HUES6 (cell line): ENCODE data around the gene GNB1L.

ENCODE experiments used
- H3K27ac ChIP-seq: 2 replicates; pipeline ENCODE4 v1.7.0; 2013; ENCODE audit warnings: low read depth, mild to moderate bottlenecking, low read length, inconsistent platforms
- H3K27me3 ChIP-seq: 2 replicates; pipeline ENCODE4 v1.6.1; 2013; ENCODE audit warnings: low read length; ENCODE audit not compliant: control insufficient read depth, insufficient read depth
- H3K36me3 ChIP-seq: 2 replicates; pipeline ENCODE4 v1.6.1; 2013; ENCODE audit warnings: low read length; ENCODE audit not compliant: control insufficient read depth, insufficient read depth
- H3K4me1 ChIP-seq: 2 replicates; pipeline ENCODE4 v1.6.1; 2013; ENCODE audit warnings: low read length; ENCODE audit not compliant: control insufficient read depth, insufficient read depth
- H3K4me3 ChIP-seq: 2 replicates; pipeline ENCODE4 v1.5.1; 2013; ENCODE audit warnings: low read depth, low read length
- H3K9ac ChIP-seq: one replicate; pipeline ENCODE4 v1.6.1; 2013; ENCODE audit warnings: mild to moderate bottlenecking, low read length
- H3K9me3 ChIP-seq: 2 replicates; pipeline ENCODE4 v1.6.1; 2013; ENCODE audit warnings: low read depth, low read length; ENCODE audit not compliant: control insufficient read depth, insufficient read depth

GNB1L gene

DNA sequence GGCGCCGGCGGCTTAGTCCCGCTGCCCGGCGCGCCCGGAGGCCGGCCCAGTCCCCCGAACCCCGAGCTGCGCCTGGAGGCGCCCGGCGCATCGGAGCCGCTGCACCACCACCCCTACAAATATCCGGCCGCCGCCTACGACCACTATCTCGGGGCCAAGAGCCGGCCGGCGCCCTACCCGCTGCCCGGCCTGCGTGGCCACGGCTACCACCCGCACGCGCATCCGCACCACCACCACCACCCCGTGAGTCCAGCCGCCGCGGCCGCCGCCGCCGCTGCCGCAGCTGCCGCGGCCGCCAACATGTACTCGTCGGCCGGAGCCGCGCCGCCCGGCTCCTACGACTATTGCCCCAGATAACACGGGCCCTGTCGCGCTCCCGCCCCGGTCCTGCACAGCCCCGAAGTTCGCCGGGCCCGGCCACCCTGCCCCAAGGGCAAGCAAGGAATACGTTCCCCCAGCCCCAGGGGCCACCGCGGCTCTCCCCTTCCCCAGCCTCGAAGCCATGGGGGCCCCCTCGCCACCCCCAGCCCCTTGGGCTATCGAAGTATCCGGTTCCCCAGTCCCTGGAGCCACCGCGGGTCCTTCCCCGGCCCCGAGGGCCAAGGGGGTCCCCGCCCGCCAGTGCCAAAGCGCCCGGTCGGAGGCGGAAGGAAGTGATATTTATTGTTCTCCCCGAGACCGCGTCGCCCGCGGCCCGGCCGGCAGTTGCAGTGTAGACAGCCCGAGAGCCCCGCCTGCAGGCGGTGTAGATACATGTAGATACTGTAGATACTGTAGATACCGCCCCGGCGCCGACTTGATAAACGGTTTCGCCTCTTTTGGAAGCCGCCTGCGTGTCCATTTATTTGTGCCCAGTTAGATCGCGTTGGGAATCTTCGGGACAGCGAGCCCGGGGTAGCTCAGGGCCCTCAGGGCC is 87.9 kb downstream of the GNB1L start:
- H3K27me3 ChIP-seq: peaks cover 100% of the 10 kb centered on the region
- H3K9ac ChIP-seq: no peak overlapping the region
- H3K9me3 ChIP-seq: no peaks in the 10 kb centered on the region
- no peak overlapping the region for H3K27ac ChIP-seq
- H3K36me3 ChIP-seq: no peaks in the 10 kb centered on the region
- peak overlapping the region; percentile 48 for H3K4me3 ChIP-seq
- peaks cover 31% of the 10 kb centered on the region for H3K4me1 ChIP-seq

DNA sequence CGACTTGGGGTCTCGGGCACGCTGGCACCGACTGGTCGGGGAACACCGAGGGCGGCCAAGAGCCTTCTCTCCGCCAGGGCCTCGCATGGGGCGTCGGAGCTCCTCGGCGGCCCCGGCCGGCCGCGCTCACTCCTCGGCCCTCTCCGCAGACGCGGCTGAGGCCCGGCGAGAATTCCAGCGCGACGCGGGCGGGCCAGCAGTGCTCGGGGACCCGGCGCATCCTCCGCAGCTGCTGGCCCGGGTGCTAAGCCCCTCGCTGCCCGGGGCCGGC is 88.5 kb downstream of the GNB1L start:
- H3K27ac ChIP-seq: no peak overlapping the region
- H3K9me3 ChIP-seq: no peaks in the 10 kb centered on the region
- H3K4me3 ChIP-seq: peak overlapping the region; percentile 48; the same call in 1 of the 2 replicates
- peaks cover 34% of the 10 kb centered on the region for H3K4me1 ChIP-seq
- peaks cover 100% of the 10 kb centered on the region for H3K27me3 ChIP-seq
- H3K36me3 ChIP-seq: no peaks in the 10 kb centered on the region
- no peak overlapping the region for H3K9ac ChIP-seq

DNA sequence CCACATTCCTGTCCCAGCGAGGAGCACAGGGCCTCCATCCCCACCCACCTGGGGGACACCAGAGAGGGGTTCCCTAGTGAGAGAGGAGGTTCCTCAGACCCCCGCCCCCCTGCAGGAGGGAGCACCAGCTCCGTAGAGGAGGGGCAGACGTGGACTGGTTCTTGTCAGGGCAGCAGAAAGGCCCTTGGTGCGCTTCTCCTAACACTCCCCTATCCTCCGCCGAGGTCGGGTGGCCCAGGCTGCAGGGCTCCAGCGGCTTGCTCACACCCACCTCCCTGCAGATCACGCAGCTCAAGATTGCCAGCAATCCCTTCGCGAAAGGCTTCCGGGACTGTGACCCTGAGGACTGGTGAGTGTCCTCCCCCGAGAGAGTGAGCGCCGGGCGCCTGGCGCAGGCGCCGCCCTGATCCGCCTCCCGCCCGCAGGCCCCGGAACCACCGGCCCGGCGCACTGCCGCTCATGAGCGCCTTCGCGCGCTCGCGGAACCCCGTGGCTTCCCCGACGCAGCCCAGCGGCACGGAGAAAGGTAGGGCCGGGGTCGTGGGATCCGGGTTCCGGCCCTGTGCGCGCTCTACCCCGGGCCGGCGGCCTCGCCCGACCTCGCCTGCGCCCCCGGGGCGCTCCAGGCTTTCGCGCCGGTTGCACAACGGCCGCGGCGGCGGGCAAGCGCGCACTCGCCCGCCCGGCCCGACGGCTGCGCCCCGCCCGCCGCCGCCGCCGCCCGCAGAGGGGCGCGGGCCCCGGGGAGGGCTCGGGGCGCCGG is 89.0 kb downstream of the GNB1L start:
- no peak overlapping the region for H3K9ac ChIP-seq
- no peak overlapping the region for H3K27ac ChIP-seq
- H3K4me3 ChIP-seq: peak overlapping the region; percentile 48
- no peaks in the 10 kb centered on the region for H3K36me3 ChIP-seq
- H3K4me1 ChIP-seq: peaks cover 34% of the 10 kb centered on the region
- peaks cover 99% of the 10 kb centered on the region for H3K27me3 ChIP-seq
- H3K9me3 ChIP-seq: no peaks in the 10 kb centered on the region

GRCh38 chr22:19764636-19765476 is 89.8 kb downstream of the GNB1L start:
- Histone ChIP-seq H3K27me3 (peaks cover 98% of the 10 kb centered on the region), H3K4me3 (peak overlapping the region; percentile 44), H3K4me1 (peaks cover 34% of the 10 kb centered on the region), H3K9me3 (no peaks in the 10 kb centered on the region), H3K9ac (no peak overlapping the region), H3K27ac (no peak overlapping the region), H3K36me3 (no peaks in the 10 kb centered on the region)

- peaks cover 38% of the 10 kb centered on the region for H3K4me1 ChIP-seq
- peaks cover 98% of the 10 kb centered on the region for H3K27me3 ChIP-seq
- no peaks in the 10 kb centered on the region for H3K36me3 ChIP-seq
- no peaks in the 10 kb centered on the region for H3K9me3 ChIP-seq
- no peak overlapping the region for H3K27ac ChIP-seq
- no peak overlapping the region for H3K4me3 ChIP-seq
- no peak overlapping the region for H3K9ac ChIP-seq
These were observed 90.4 kb downstream of the GNB1L start for GRCh38 chr22:19764299-19764593.

DNA sequence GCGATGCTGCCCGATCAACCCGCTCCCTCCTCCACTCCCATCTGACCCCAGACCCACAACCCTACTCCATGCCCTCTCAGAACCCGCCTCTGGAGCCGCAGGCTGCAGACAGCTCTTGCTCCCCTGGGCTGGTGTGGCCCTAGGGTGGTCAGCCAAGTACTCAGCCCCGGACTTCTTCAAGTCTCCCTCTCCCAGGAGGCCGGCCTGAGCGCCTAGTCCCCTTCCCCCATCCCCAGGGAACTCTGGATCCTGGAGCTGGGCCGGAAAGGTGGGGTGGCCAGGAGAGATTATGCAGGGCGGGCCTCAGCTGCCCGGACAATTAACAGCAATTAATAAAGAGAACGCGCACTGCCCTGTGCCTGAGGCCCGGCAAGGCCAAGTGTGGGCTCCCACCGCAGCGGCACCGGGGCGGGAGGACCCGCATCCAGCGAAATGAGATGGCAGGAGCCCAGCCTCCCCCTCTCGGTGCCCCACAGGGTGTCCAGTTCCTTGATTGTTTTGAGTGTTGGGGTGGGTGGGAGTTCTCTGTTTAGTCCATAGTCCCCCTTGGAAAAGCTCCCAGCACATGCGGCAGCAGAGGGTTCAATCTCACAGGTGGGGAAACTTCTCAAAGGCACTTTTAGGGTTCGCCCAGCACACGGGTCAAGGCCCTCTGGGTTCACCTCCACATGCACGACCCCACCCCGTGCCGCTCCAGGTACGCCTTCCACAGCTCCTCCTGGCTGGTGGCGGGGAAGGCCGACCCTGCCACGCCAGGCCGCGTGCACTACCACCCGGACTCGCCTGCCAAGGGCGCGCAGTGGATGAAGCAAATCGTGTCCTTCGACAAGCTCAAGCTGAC is 91.0 kb downstream of the GNB1L start:
- no peak overlapping the region for H3K4me3 ChIP-seq
- H3K27ac ChIP-seq: no peak overlapping the region
- H3K36me3 ChIP-seq: no peaks in the 10 kb centered on the region
- peaks cover 41% of the 10 kb centered on the region for H3K4me1 ChIP-seq
- no peak overlapping the region for H3K9ac ChIP-seq
- peaks cover 98% of the 10 kb centered on the region for H3K27me3 ChIP-seq
- no peaks in the 10 kb centered on the region for H3K9me3 ChIP-seq

- H3K36me3 ChIP-seq: no peaks in the 10 kb centered on the region
- H3K9ac ChIP-seq: no peak overlapping the region
- H3K9me3 ChIP-seq: no peaks in the 10 kb centered on the region
- H3K27me3 ChIP-seq: peaks cover 98% of the 10 kb centered on the region
- H3K27ac ChIP-seq: no peak overlapping the region
- no peak overlapping the region for H3K4me3 ChIP-seq
- H3K4me1 ChIP-seq: peaks cover 38% of the 10 kb centered on the region
These were observed 91.9 kb downstream of the GNB1L start for GRCh38 chr22:19762568-19763457.

- Histone ChIP-seq H3K27me3 (peaks cover 98% of the 10 kb centered on the region), H3K4me3 (peak overlapping the region; percentile 33; the same call in 1 of the 2 replicates), H3K9me3 (no peaks in the 10 kb centered on the region), H3K9ac (peak overlapping the region; percentile 22), H3K36me3 (no peaks in the 10 kb centered on the region), H3K4me1 (peaks cover 38% of the 10 kb centered on the region), H3K27ac (no peak overlapping the region)
These were observed 92.7 kb downstream of the GNB1L start for GRCh38 chr22:19761725-19762567.

DNA sequence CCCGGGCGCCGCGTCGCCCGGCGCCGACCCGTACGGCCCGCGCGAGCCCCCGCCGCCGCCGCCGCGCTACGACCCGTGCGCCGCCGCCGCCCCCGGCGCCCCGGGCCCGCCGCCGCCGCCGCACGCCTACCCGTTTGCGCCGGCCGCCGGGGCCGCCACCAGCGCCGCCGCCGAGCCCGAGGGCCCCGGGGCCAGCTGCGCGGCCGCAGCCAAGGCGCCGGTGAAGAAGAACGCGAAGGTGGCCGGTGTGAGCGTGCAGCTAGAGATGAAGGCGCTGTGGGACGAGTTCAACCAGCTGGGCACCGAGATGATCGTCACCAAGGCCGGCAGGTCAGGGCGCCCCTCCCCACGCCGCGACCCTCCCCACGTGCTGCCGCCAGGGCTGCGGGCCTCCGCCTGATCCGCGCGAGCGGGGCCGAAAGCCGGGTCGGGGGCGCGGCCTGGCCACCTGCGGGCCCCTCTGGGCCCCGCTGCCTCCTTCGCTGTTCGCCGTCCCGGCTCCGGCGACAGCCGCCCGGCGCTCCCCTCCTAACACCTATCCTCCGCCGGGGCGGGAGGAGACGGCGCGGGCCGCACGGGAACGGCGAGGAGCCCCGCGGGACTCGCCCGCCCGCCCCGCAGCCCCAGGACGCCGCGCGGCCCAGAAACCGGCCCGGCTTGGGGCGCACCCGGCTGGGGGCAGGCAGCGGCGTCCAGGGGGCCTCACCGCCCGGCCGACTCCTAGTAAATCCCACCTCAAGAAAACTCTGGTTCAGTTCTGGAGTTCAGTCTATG is 93.5 kb downstream of the GNB1L start:
- Histone ChIP-seq H3K4me3 (peak overlapping the region; percentile 59), H3K27me3 (peaks cover 98% of the 10 kb centered on the region), H3K9me3 (no peaks in the 10 kb centered on the region), H3K9ac (no peak overlapping the region), H3K4me1 (peaks cover 42% of the 10 kb centered on the region), H3K36me3 (no peaks in the 10 kb centered on the region), H3K27ac (no peak overlapping the region)
